Activated CD4-positive, alpha-beta T cell treated with anti-CD3 and anti-CD28 coated beads, Interleukin-2, amount 50 U/mL, for 16 hours (primary cell): ENCODE measurements around the gene ATF6.
"Not testable (repeated sequence)": the region's sequence is repeated elsewhere in the genome, so short reads cannot be mapped to it uniquely, and the experiment has no call there.

Source experiments
- DNase-seq: peaks from one replicate; pipeline ENCODE4 v3.0.0-alpha.2; 2020

The ATF6 gene, protein sequence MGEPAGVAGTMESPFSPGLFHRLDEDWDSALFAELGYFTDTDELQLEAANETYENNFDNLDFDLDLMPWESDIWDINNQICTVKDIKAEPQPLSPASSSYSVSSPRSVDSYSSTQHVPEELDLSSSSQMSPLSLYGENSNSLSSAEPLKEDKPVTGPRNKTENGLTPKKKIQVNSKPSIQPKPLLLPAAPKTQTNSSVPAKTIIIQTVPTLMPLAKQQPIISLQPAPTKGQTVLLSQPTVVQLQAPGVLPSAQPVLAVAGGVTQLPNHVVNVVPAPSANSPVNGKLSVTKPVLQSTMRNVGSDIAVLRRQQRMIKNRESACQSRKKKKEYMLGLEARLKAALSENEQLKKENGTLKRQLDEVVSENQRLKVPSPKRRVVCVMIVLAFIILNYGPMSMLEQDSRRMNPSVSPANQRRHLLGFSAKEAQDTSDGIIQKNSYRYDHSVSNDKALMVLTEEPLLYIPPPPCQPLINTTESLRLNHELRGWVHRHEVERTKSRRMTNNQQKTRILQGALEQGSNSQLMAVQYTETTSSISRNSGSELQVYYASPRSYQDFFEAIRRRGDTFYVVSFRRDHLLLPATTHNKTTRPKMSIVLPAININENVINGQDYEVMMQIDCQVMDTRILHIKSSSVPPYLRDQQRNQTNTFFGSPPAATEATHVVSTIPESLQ

DNA sequence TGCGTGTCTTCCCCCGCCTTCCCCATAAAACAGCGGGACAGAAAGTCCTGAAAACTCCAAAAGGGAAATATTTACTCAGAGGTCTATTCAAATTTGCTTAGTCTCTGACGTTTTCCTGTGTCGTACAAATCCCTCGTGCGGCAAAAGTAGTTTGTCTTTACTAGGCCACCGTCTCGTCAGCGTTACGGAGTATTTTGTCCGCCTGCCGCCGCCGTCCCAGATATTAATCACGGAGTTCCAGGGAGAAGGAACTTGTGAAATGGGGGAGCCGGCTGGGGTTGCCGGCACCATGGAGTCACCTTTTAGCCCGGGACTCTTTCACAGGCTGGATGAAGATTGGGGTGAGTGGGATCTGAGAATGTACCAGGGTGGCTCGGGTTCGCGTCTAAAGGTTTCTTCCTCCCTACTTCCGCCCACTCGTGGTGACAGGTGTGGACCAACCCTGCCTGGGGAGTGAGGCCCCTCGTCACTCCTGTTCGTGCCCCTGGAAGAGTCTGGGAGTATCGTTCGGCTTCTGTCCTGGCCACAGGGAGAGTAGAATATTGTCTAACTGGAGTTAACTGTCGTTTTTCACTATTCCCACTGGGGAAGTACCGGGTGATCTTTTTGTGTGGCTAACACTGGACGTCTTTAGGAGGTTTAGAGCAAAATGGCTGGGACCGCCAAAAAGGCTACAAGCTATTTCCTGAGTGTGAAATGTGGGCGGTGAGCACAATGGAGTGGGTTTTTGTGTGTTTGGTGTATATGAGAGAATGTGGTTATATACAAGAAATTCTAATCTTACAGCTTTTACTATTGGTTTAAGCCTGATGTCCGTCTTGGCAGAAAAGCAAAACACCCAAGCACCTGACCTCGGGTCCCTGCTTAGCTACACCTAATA is at the start of gene ATF6:
Gene ATF6, plus strand, starts transcription at position 219 of the 880 bp plus-strand sequence. Its CDS starts 41 bp downstream, at position 260.
- DNase-seq = peak; percentile 87

DNA sequence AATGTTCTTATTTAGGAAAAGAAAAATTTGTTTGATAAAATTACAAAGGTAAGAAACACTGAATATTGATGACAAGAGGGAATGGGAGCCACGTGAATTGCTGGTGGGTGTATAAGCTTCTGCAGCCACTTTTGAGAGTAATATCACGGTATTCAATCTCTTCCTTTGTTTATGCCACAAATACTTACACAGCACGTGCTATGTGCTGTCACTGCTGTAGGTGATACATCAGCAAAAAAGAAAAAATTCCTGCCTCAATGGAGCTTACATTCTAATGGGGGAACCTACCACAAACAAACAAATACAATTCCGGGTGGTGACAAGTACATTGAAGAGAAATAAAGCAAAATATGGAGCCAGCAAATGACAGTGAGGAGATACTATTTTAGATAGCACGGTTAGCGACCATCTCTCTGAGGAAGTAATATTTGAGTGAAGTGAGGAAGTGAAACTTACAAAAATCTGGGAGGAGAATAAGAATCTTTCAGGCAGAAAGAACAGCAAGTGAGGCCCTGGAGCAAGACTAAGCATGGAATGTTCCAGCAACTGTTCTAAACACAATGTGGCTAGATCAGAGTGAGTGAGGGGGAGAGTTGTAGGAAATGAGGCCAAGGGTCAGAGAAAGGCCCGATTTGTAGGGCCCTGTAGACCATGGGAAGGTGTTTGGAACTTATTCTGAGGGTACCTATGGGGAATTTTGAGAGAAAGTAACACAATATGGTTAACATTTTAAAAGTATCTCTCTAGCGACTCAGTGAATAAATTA is 47.4 kb upstream of the ATF6 start:
- no peak for DNase-seq

DNA sequence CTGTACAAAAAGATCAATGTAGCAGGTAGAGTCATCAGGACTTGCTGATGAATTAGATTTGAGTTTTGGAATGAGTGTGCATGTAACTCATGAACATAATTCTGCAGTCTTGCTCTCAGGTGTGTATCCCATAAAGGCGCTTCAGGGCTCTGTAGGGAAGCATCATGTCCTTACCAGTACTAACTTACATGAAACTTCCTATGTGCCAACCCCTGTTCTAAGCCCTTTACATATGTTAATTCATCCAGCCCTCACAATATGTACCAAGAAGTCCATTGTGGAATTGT is 46.9 kb upstream of the ATF6 start:
- peak; percentile 15 for DNase-seq

DNA sequence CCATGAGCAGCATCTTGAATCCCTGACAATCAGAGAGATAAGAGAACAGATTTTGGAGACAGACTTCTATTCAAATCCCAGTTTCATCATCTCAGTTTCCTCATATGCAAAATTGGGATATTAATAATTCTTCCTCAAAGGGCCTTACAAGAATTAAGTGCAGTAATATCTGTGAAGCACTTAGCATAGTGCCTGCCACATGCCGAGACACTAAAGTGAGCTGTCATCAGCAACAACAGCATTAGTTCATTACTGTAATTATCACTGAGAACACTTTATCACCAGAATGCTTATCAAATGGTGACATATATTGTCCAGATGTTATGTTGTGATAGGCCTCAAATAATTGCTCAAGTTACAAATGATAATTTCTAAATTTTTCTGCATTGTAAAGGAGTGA is 45.7 kb upstream of the ATF6 start:
- no peak for DNase-seq

DNA sequence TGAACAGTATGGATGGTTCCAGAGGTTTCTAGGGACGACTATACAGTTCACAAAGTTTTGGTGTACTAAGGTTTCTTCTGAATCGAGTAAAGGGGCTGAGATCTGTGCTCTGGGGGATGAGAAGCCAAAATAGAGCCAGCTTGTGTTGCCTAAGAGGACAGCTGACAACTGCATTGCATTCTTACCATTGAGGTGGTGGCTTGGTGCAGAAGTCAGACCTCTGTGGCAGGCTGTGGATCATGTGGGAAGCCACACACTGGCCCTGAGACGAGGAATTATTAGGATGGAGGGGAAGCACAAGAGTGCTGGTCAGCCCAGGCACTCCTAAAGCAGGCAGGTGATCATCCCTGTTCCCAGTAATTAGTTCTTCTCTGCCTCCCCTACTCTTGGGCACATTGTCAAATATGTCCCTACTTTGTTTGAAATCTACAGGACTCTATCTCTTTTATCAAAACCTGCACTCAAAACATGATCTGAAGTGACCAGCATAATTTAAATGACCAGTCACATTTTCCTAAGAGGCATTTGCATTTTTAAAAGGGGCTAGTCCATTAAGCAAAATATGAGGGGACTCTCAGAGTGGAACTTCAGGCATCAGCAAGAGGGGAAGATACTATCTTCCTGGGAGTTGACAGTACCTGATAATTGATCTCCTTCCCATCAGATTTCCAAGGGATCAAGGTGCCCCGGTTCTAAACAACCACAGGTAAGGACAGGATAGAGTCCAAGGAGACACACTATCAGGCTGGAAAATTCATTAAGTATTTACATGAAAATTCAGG is 45.0 kb upstream of the ATF6 start, which contains the start of gene FCRLB:
Gene FCRLB, plus strand, starts transcription at position 589 of the 782 bp plus-strand sequence. CDS start 1,129 bp downstream, outside the sequence.
- no peak for DNase-seq

DNA sequence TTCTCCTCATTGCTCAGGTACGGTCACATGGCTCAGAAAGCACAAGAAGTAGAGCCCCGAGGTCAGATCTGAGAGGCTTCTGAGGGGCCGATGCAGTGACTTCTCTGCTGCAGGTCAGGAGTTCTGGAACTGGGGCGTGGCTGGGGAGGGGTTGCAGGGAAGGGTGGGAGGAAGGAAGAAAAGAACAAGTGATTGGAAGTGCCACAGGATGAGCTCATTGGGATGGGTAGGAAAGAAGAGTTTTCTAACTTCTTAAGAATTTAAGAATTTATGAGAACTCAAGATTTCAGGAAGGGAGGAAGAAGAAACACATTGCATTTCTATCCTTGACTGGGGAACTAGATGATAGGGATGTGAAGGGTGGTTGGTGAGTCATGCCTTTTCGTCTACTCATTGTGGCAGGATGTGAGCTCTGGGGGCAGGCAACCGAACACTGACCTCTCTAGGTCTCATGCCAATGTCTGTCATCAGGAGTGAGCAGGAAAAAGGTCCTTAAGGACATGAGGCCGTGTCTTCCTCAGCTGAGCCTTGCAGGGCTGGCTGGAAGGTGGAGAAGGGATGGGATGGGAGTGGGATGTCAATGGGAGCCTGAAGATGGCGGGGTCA is 44.3 kb upstream of the ATF6 start:
- peak; percentile 39 for DNase-seq

DNA sequence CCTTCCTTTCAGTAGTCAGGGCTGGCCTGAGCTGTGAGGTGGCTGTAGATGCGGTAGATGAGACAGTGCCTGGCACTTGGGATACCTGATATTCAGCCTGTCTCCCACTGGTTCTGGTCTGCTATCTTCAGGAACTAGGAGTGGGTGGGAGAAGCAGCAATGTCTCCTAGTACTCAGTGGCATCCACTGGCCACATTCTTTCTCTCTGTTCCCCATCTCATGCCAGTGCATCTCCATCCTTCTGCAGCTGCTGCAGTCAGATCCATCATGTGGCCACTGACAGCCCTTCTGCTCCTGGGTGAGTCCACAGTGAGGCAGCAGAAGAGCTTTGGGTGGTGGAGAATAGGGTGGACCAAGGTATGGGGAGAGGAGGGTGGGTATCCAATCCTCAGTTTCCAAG is 43.7 kb upstream of the ATF6 start:
- DNase-seq = no peak

DNA sequence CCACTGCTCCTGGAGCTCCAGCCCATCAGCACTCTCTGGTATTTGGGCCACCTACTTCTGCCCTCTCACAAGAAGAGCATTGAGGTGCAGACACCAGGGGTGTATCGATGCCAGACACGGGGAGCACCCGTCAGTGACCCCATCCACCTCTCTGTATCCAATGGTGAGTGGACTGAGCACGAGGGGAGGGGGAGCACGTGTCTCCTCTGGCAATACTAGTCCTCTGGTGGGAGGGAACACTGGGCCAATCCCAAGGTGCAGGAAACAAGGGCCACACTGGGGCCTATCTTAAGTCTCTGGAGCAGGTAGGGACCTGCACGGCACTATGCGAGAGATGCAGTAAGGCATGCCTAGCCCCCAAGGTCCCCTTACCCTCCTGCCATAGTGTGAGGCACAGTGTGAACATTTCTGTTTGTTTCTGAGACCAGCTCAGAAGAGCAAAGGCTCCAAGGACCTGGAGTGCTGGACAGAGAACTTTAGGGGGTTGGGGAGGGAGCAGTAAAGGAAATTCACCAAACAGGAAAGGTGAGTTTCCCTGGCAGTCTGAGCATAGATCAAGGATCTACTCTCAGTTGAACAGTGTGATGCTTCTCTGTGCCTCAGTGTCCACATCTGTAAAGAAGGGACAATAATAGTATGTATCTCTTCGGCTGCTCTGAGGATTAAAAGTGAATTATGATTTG is 42.5 kb upstream of the ATF6 start:
- DNase-seq = no peak

DNA sequence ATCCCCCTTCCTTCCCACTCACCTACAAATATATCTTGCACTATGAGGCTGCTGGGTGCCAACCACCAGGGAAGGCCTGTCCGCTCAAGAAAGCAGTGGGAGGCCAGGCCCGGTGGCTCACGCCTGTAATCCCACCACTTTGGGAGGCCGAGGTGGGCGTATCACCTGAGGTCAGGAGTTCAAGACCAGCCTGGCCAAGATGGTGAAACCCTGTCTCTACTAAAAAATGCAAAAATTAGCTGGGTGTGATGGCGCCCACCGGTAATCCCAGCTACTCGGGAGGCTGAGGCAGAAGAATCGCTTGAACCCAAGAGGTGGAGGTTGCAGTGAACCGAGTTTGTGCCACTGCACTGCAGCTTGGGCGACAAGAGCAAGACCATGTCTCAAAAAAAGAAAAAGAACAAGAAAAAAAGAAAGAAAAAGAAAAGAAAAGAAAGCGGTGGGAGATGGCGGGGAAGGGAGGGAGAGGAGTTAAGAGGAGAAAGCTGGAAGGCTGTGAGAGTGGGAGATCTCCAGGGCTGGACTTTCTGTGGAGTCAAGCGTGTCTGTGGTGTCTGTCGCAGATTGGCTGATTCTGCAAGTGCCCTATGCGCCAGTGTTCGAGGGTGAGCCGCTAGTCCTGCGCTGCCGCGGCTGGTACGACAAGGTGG is 40.7 kb upstream of the ATF6 start:
- DNase-seq = not testable (repeated sequence)

DNA sequence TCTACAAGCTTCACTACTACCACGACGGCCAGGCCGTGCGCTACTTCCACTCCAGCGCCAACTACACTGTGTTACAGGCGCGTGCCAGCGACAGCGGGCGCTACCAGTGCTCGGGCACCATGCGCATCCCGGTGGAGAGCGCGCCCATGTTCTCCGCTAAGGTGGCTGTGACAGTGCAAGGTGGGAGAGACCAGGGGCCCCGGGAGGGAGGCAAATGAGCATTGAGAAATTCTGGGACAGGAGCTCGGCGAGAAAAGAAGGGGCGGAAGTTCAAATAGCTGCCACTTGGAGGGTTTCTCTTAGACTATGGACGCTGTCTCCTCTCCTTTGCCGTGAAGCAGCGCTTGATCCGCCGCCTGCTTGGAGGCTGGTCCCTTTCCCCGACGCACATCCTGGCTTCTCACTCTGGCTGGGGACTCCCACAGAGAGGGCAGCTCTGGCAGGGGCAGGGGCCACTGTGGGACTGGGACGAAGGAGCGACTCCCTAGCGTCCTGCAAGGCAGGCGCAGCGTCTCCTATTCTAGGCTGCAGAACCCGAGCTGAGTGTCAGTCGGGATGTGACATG is 40.1 kb upstream of the ATF6 start:
- DNase-seq = peak; percentile 18

DNA sequence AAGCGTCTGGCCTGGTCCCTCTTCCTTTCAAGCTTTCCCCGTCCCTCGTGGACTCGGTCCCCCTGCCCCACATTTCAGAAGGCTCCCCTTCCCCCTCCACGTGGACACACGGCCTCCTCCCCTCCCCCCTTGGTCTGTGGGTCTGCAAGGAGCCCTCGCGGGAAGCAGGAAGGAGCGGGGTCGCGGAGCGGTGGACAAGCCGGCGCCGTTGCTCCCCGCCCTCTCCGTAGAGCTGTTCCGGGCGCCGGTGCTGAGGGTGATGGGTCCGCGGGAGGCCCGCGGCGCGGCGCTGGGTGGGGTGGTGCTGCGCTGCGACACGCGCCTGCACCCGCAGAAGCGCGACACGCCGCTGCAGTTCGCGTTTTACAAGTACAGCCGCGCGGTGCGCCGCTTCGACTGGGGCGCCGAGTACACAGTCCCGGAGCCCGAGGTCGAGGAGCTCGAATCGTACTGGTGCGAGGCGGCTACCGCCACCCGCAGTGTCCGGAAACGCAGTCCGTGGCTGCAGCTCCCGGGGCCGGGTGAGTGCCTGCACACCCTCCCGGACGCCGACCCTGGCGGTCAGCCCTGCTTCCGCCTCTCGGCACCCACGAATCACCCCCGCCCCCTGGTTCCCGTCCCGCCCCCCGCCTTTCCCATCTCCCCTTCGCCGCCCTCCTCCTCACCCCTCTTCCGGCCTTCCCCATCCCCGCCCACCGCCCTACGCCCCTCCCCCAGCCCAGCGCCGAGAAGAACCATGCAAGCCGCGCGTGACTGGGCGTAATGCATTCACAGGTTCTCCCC is 39.5 kb upstream of the ATF6 start:
- peak; percentile 72 for DNase-seq

DNA sequence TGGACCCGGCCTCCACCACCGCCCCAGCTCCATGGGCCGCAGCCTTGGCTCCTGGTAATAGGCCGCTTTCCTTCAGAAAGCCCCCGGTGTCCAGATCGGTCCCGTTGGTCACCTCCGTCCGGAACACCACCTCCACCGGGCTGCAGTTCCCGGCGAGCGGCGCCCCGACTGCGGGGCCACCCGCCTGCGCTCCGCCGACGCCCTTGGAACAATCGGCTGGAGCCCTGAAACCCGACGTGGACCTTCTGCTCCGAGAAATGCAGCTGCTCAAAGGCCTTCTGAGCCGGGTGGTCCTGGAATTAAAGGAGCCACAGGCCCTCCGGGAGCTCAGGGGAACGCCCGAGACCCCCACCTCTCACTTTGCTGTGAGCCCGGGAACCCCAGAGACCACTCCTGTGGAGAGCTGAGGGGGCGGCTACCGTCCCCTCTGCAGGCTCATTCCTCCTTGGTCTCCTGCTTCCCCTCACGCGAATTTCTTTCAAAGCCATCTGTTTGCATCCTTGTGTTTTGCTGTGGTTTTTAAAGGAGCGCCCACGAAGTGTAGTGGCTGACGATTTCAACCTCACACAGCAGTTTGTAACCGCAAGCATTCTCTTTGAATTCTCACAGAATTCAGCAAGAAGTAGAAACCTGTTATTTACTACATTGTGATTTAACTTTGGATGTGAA is 38.7 kb upstream of the ATF6 start:
- DNase-seq = peak; percentile 70

DNA sequence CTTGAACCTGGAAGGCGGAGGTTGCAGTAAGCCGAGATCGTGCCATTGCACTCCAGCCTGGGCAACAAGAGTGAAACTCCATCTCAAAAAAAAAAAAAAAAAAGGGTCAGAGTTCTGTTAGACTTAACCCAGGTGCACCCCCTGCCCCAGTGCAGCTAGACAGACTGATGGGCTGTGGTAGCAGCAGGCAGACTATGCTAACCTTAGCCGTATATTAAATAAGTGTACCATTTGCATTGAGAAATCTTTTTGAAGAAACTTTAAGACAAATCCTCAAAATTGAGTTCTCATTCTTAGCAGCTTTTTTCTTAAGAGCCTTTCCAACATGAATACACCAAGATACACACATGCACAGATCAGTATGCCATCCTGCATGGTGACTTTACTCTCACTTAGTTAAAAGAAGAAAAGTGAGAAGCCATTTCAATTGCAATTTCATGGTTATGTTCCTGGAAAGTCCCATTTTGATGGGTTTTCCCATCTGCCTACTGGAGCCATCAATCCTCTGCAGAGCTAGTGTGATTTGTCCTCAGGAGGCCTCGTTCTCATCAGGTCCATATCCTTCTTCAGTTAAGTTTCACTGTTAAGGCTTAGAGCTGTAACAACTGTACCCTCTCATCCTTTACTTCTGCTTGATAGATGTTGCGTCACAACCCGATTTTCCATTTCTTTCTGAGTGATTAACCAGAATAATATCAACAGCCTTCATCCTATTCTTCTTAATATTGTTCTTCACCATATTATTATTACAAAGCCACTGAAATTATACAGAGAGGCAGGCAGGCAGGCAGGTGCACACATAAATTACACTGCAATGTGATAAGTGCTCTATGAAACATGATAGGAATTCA is 37.5 kb upstream of the ATF6 start:
- DNase-seq = no peak

DNA sequence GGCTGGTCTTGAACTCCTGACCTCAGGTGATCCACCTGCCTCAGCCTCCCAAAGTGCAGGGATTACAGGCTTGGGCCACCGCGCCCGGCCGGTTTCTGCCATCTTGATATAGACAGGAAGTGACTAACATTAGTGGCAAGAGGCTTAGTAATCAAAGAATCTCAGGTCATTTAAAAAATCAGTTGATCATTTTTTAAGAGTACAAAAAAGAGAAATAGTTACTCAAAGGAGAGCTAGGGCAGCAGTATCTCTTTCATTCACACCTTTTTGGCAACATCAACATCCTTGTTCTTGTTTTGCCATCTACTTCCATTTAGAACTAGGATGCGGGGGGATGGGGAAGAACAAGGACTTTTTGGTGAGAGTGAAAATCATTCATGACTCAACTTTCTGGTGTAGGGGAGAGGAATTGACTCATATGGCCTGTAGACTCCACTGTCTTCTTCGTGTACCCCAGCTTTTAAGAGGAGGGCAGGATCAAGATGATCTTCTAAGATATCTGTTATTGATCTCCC is 36.0 kb upstream of the ATF6 start:
- peak; percentile 79 for DNase-seq

DNA sequence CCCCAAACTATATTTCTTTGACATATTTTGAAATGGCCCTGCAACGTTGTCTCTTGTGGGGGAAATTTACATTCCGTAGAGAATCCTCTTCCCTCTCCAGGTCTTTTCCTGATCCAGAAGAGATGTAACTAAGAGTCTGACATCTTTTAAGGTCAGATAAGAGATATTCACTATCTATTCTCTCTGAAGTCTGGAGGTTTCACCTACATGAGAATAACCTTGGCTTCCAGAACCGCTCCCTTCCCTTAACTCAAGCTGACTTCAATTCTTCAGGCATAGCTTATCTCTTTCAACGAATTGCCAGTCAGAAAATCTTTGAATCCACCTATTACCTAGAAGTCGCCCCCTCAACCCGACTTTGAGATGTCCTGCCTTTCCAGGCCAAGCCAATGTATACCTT is 34.9 kb upstream of the ATF6 start:
- no peak for DNase-seq

DNA sequence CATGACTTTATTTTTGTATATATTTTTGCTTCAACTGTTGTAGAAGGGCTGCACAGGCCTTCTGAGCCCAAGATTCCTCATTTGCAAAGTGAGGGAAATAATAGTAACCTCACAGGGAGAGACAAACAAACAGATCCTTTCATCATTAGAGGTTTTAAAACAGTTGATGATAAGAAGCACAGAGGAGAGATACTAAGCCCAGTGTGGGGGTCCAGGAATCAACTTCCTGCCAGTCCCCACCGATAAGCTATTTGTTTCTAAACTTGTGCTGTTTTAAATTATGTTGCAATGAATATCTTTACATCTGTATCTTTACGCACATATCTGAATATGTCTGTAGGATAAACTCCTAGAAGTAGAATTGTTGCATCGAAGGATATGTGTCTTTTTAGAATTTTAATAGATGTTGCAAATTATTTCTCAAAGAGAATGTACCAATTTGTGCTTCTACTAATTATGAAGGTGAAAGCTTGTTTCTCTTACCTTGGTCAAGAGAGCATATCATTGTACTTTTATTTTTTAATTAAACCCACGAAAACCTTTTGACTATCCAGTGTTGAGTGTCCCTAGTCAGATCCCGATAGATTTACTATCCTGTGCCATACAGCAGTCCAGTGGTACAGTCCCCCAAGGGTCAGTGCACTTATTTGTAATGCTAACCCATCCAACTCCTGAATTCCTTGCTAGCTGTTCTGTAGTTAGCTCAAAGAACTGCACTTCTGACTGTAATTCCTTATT is 34.0 kb upstream of the ATF6 start:
- no peak for DNase-seq

DNA sequence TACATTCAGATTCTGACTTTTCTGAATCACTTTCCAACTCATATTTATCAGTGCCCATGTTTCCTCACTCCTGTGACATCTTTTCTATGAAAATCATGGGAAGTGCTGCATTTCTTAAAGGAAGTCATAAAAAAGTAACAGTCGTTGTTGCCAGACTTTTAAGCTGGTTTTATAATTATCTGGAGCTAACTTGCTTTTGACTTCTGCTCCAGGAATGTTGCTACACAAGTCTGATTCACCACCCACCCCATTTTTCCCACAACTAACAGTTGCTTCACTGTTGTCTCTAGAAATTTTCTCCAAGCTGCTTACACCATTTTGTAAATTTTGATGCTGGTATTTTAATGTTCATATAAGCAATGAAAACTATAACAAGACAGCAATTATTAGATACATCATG is 32.6 kb upstream of the ATF6 start:
- DNase-seq = no peak
